Uterus (tissue), 2 donors: Measurements from ENCODE around the gene ZFX.
"Not testable (repeated sequence)": the region's sequence is repeated elsewhere in the genome, so short reads cannot be mapped to it uniquely, and the experiment has no call there.

Experiments
- POLR2A ChIP-seq, 2 donors: fragments of 450-650 bp; IDR thresholded peaks; one replicate each; pipeline ENCODE4 v1.6.1; 2016; ENCODE audit warnings: antibody characterized with exemption in 2 of 2, mild to moderate bottlenecking in 1 of 2, moderate library complexity in 1 of 2
- TF ChIP-seq, protein P1 (sequence below), 4 experiments: fragments of 200-600 bp in 2 of 4; fragments of 450-650 bp in 2 of 4; sonication (generic) in 2 of 4; IDR thresholded peaks; one replicate each; pipeline ENCODE4 v1.5.1; 2016 to 2019; ENCODE audit warnings: antibody characterized with exemption in 4 of 4, mild to moderate bottlenecking in 2 of 4, moderate library complexity in 1 of 4

DNA sequence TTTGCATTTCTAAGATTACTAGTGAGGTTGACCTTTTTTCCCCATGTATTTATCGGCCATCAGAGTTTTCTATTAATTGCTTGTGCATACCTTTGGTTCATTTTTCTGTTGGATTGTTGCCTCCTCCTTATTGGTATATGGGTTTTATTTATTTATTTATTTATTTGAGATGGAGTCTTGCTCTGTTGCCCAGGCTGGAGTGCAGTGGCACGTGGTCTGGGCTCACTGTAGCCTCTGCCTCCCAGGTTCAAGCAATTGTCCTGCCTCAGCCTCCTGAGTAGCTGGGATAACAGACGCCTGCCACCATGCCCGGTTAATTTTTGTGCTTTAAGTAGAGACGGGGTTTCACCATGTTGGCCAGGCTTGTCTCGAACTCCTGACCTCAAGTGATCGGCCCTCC, 6.2 kb downstream of the ZFX start:
- TF ChIP-seq, protein P1, sequence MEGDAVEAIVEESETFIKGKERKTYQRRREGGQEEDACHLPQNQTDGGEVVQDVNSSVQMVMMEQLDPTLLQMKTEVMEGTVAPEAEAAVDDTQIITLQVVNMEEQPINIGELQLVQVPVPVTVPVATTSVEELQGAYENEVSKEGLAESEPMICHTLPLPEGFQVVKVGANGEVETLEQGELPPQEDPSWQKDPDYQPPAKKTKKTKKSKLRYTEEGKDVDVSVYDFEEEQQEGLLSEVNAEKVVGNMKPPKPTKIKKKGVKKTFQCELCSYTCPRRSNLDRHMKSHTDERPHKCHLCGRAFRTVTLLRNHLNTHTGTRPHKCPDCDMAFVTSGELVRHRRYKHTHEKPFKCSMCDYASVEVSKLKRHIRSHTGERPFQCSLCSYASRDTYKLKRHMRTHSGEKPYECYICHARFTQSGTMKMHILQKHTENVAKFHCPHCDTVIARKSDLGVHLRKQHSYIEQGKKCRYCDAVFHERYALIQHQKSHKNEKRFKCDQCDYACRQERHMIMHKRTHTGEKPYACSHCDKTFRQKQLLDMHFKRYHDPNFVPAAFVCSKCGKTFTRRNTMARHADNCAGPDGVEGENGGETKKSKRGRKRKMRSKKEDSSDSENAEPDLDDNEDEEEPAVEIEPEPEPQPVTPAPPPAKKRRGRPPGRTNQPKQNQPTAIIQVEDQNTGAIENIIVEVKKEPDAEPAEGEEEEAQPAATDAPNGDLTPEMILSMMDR (IDR thresholded peaks at IDR 0.05) = not testable (repeated sequence)
- not testable (repeated sequence) for TF ChIP-seq POLR2A (IDR thresholded peaks at IDR 0.05)
